GM19438 (cell line): ENCODE measurements around the gene ZNHIT1.
"Not testable (repeated sequence)": the region's sequence is repeated elsewhere in the genome, so short reads cannot be mapped to it uniquely, and the experiment has no call there.

ENCODE experiments used
- ATAC-seq: cut with Tn5 transposase; IDR thresholded peaks from one replicate; pipeline ENCODE4 v1.9.1; 2021; ENCODE audit warnings: low read depth; ENCODE audit not compliant: unreplicated experiment

The ZNHIT1 gene

GRCh38 chr7:101186194-101186593 is 31.8 kb upstream of the ZNHIT1 start:
- no peak for ATAC-seq

DNA sequence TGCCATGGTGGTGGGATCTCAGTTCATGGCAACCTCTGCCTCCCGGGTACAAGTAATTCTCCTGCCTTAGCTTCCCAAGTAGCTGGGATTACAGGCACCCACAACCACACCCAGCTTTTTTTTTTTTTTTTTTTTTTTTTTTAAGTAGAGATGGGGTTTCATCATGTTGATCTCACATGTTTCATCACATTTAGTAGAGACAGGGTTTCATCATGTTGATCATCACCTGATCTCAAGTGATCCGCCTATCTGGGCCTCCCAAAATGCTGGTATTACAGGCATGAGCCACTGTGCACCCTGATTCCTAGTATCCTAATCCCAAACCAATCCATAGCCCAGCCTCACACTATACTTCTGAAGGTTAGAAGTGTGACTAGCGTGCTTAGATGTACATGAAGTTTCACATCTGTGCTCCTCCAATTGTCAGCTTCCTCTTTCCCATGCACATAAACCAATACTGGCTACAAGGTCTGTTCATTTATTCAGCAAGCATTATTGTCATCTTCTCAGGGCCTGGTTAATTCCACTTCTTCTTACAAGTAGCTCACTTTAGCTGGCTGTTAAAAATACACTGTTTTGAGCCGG is 31.0 kb upstream of the ZNHIT1 start:
- ATAC-seq = no peak

- ATAC-seq = no peak
Observed at GRCh38 chr7:101189109-101189508, 28.9 kb upstream of the ZNHIT1 start.

- no peak for ATAC-seq
Observed at GRCh38 chr7:101195884-101196283, 22.1 kb upstream of the ZNHIT1 start.

DNA sequence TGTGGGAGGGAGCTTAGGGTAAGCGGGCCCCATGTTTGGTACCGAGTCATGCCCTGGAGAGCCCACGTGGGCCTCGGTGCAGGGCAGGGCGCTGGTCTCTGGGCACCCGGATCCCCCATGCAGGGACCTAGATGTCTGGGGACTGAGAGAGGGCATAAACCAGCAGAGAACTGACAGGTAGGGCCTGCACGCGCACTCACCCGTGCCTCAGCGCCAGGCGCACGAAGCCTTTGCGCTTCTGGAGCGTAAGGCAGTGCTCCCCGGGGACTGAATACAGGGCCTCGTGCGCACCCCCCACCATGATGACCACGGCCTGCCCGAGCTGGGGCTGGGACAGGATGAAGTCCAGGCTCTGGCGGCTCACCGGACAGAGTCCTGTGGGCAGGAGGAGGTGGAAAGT is 20.0 kb upstream of the ZNHIT1 start:
- no peak for ATAC-seq

DNA sequence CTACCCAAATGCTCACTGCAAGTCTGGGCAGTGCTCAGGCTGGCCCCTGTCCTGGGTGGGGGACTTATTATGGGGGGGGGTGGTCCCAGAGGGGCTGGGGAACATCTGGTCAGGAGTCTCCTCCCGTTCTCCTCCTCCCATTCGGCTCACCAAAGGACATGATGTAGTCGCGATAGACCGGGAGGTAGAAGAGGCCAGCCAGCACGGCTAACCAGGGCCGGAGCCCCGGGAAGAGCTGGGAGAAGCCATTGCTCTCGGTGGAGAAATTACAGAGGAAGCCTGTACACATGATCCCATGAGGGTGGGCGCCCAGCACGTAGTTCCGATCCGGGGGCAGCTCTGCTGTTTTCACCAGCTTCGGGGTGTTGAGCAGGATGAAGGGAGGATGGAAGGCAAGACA is 19.5 kb upstream of the ZNHIT1 start:
- no peak for ATAC-seq

GRCh38 chr7:101199522-101199921 is 18.4 kb upstream of the ZNHIT1 start:
- ATAC-seq = not testable (repeated sequence)

GRCh38 chr7:101200504-101200861 is 17.5 kb upstream of the ZNHIT1 start:
- ATAC-seq = no peak

DNA sequence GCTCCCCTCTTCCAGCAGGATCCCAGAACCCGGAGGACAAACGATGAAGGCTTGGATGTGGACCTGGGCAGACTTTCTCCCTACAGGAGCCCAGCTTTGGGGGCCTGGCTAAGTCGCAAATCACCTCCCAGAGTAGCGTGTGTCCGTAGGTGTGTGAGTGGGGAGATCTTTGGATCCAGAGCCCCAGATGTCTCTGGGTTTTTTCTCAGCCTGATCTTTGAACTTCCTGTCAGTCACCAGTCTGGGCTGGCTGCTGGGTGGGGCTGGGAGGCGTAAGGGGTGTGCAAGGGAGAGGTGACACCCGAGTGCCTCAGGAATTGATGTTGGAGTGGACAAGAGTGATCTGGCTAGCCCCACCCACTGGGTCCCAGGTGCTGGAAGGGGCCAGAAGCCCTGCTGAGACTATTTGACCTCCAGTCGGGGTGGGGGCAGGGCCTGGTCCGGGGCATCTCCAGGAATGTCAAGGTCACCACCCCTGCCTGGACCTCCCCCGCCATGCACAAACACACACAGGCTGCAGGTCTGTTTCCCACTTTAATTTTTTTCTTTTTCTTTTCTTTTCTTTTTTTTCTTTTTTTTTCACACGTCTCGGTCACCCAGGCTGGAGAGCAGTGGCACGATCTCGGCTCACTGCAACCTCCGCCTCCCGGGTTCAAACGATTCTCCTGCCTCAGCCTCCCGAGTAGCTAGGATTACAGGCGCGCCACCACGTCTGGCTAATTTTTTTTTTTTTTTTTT is 16.9 kb upstream of the ZNHIT1 start, which contains the start of gene MOGAT3:
MOGAT3 (minus strand) TSS at position 175 of the 738 bp plus-strand sequence. CDS start 182 bp downstream, outside the sequence.
- no peak for ATAC-seq

DNA sequence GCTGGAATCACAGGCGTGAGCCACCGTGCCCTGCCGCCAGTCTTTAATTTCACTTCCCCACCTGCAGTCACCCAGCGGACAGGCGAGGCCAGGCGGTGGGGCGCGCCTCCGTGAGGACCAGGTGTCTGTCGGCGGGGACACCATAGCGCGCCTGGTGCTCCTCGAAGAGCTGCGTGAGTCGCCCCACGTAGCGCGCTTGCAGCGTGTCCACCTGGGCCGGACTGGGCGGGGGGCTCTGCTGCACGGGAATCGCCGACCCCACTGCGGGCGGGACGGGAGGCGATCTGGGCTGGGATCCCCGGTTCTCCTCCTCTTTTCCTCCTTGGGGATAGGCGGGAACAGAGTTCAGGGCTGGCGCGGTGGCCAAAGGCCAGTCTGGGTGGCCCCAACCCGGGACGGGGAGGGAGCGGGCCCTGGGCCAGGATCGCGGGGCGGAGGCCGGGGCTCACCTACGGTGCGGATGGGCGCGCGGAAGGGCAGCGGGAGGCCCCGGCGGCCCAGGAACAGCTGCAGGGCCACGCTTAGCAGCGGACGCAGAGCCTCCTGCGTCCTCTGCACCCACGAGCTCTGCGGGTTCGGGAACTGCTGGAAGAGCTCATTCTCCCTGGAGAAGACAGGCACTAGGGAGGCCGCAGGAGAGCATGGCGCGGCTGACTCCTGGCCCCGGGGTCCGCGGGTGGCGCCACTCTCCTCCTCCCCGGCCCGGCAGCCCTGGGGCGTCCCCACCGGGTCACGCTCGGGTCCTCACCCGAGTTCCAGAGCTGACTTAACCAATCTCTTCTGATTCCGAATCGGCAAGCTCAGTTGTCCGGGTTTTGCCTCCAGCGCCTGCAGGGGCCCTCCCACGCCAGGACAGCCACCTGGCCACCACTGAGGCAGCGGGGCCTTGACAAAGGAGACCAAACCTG is 16.0 kb upstream of the ZNHIT1 start:
- ATAC-seq = no peak

- ATAC-seq = no peak
Observed at GRCh38 chr7:101202603-101202918, 15.4 kb upstream of the ZNHIT1 start.

DNA sequence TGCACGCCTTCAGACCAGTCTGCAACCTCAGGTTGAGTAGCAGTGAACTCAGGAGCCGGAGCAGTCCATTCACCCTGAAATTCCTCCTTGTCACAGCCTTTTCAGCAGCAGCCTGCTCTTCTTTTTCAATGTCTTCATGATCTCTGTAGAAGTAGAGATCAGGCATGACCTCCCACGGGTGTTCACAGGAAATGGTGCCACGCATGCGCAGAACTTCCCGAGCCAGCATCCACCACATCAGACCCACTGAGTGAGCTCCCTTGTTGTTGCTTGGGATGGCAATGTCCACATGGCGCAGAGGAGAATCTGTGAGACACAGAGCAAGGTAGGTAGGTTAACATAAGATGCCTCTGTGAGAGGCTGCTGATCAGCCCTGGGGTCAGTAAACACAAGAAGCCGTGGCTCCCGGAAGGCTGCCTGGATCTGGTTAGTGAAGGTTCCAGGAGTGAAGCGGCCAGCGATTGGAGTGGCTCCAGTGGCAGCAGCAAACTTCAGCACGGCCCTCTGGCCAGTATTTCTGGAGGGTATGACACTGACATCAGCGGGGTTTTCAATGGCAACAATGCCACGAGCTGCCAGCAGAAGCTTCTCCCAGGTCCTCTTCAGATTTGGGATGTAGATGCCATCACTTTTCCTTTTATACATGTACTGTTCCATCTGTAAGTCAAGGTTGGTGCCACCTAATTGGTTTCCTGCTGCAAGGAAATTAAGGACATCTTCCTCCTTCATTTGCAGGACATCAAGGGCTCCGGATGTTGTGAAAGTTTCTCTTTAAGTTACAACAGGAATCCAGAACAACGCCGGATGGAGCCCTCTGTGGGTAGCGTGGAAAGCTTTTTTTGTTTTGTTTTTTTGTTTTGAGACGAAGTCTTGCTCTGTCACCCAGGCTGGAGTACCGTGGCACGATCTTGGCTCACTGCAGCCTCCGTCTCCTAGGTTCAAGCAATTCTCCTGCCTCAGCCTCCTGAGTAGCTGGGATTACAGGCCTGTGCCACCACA is 13.9 kb upstream of the ZNHIT1 start:
- ATAC-seq = not testable (repeated sequence)

DNA sequence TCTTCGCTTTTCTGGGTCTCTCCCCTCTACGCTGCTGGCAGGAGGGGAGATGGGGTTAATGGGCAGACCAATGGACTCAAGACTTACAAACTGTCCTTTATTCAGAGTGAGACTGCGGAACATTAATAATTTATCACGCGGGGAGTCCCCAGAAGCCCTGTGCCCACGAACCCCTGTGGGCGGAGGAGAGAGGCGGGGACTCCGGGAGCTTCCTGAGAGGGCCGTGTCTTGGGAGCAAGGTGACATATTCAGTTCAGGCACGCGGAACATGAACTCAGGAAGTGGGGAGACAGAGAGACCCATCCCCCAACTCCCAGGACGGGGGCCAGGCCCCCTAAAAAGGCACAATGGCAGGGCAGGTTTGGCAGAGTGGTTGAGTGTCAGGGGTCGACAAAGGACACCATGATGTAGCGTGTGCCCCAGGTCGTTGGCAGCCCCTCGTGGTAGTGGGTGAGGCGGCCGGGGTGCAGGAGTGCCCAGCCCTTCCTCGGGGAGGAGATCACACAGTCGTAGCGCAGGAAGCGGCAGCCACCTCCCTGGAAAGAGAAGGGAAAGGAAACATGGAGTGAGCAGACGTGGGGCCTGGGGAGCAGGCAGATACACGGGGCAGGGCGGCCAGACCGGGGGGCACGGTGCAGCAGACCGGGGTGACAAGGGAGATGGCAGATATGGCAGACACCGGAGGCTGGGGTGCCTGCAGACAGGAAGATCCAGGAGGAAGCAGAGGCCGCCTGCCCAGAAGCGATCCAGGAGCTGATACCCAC is 11.9 kb upstream of the ZNHIT1 start:
- ATAC-seq = no peak

- no peak for ATAC-seq
Observed at GRCh38 chr7:101206665-101207042, 11.3 kb upstream of the ZNHIT1 start.

DNA sequence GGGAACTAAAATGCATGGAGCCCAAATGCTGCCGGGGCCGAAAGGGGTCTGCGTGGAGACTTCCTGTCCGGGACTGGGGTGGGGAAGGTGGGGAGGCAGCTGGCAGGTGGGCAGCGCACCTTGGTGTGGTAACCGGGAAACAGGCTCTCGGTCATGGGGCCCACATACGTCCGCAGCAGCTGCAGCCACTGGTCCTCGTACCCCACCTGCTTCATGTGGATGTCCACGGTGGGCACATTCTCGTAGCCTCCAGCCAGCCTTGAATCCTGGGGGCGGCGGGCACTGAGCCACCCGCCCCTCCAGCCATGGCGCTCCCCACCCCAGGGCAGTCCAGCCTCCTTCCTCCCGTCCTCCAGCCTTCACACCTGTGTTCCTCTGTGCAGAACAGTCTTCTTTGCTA is 10.5 kb upstream of the ZNHIT1 start:
- no peak for ATAC-seq

- ATAC-seq = no peak
Observed at GRCh38 chr7:101208794-101209193, 9.2 kb upstream of the ZNHIT1 start.

- no peak for ATAC-seq
Observed at GRCh38 chr7:101210143-101210542, 7.8 kb upstream of the ZNHIT1 start.

GRCh38 chr7:101211501-101211900 is 6.5 kb upstream of the ZNHIT1 start:
- no peak for ATAC-seq

- ATAC-seq = no peak
Observed at GRCh38 chr7:101212014-101212413, 6.0 kb upstream of the ZNHIT1 start.
